ENCODE results near the gene CAMK1D. TPM values are rescaled to one million over a fixed set of nuclear protein-coding genes. Genes with fewer than 3 reads are reported as not detected.

The CAMK1D gene
- total RNA-seq, 1 experiment from 2014 or later: 6.0 TPM

GRCh38 chr10:12834116-12834665, 484.8 kb downstream of the CAMK1D start:
- H3K4me1 ChIP-seq (replicated peaks; ENCODE audit: insufficient read depth): no peaks in the 10 kb centered on the region
- ChIA-PET POLR2A (ENCODE audit: unreplicated experiment) (no interaction called here), CTCF (no interaction called here)
- intact Hi-C loops (cut with micrococcal nuclease; ENCODE audit: unreplicated experiment): no loop called here
- no peaks in the 10 kb centered on the region for H4K20me1 ChIP-seq (ENCODE audit: insufficient read depth)
- no peaks in the 10 kb centered on the region for H3F3A ChIP-seq (ENCODE audit: insufficient read depth, low read depth)
- no peaks in the 10 kb centered on the region for H3K27me3 ChIP-seq (ENCODE audit: insufficient read depth, low read depth)
- no peaks in the 10 kb centered on the region for H3K9me2 ChIP-seq (ENCODE audit: insufficient read depth)
- no peaks in the 10 kb centered on the region for H3K79me2 ChIP-seq (ENCODE audit: low read depth)
- H3K4me2 ChIP-seq: no peak overlapping the region
- no peak for DNase-seq
- no peak overlapping the region for H3K4me3 ChIP-seq
- no peak overlapping the region for H3K27ac ChIP-seq
- BruUV-seq (replicated peaks): no TSS peak
- TF ChIP-seq EZH2 (IDR thresholded peaks at IDR 0.05; ENCODE audit: low read depth) (no peak), CTCF (conservative IDR thresholded peaks at IDR 0.05) (no peak)
- no peaks in the 10 kb centered on the region for H3K36me3 ChIP-seq (ENCODE audit: low read depth)
- H2AFZ ChIP-seq: no peak overlapping the region
- H3K9me3 ChIP-seq (ENCODE audit: insufficient read depth, low read depth): no peaks in the 10 kb centered on the region

GRCh38 chr10:12834721-12835120, 485.4 kb downstream of the CAMK1D start:
- Histone ChIP-seq H2AFZ (no peak overlapping the region), H3K79me2 (ENCODE audit: low read depth) (no peaks in the 10 kb centered on the region), H3K36me3 (ENCODE audit: low read depth) (no peaks in the 10 kb centered on the region), H3K4me1 (replicated peaks; ENCODE audit: insufficient read depth) (no peaks in the 10 kb centered on the region), H3K9me2 (ENCODE audit: insufficient read depth) (no peaks in the 10 kb centered on the region), H3F3A (ENCODE audit: insufficient read depth, low read depth) (no peaks in the 10 kb centered on the region), H3K4me3 (no peak overlapping the region), H3K27me3 (ENCODE audit: insufficient read depth, low read depth) (no peaks in the 10 kb centered on the region), H3K9me3 (ENCODE audit: insufficient read depth, low read depth) (no peaks in the 10 kb centered on the region), H4K20me1 (ENCODE audit: insufficient read depth) (no peaks in the 10 kb centered on the region), H3K4me2 (no peak overlapping the region), H3K27ac (no peak overlapping the region)
- no peak for TF ChIP-seq EZH2 (IDR thresholded peaks at IDR 0.05; ENCODE audit: low read depth)
- no peak for TF ChIP-seq CTCF (conservative IDR thresholded peaks at IDR 0.05)
- no TSS peak for BruUV-seq (replicated peaks)
- ChIA-PET CTCF (no interaction called here), POLR2A (ENCODE audit: unreplicated experiment) (no interaction called here)
- intact Hi-C loops (cut with micrococcal nuclease; ENCODE audit: unreplicated experiment): no loop called here
- DNase-seq: no peak

GRCh38 chr10:12835709-12836108, 486.4 kb downstream of the CAMK1D start:
- no peaks in the 10 kb centered on the region for H4K20me1 ChIP-seq (ENCODE audit: insufficient read depth)
- no peak overlapping the region for H3K4me2 ChIP-seq
- TF ChIP-seq CTCF (conservative IDR thresholded peaks at IDR 0.05) (no peak), EZH2 (IDR thresholded peaks at IDR 0.05; ENCODE audit: low read depth) (no peak)
- no peak overlapping the region for H3K27ac ChIP-seq
- H2AFZ ChIP-seq: no peak overlapping the region
- POLR2A ChIA-PET (ENCODE audit: unreplicated experiment): no interaction called here
- H3K9me2 ChIP-seq (ENCODE audit: insufficient read depth): no peaks in the 10 kb centered on the region
- H3K27me3 ChIP-seq (ENCODE audit: insufficient read depth, low read depth): no peaks in the 10 kb centered on the region
- no peak for DNase-seq
- intact Hi-C loops (cut with micrococcal nuclease; ENCODE audit: unreplicated experiment): no loop called here
- H3K36me3 ChIP-seq (ENCODE audit: low read depth): no peaks in the 10 kb centered on the region
- H3K9me3 ChIP-seq (ENCODE audit: insufficient read depth, low read depth): no peaks in the 10 kb centered on the region
- no peaks in the 10 kb centered on the region for H3K4me1 ChIP-seq (replicated peaks; ENCODE audit: insufficient read depth)
- CTCF ChIA-PET: no interaction called here
- no peaks in the 10 kb centered on the region for H3K79me2 ChIP-seq (ENCODE audit: low read depth)
- no peaks in the 10 kb centered on the region for H3F3A ChIP-seq (ENCODE audit: insufficient read depth, low read depth)
- H3K4me3 ChIP-seq: no peak overlapping the region
- BruUV-seq (replicated peaks): no TSS peak

All from PC-9 (cell line).